NB4 (cell line): Measurements from ENCODE around the gene IL3.

Source experiments
- CTCF ChIP-seq: IDR thresholded peaks from one replicate; pipeline ENCODE4 v1.5.1; 2012; ENCODE audit warnings: low read depth, low read length
- MAX ChIP-seq: IDR thresholded peaks from 2 replicates; pipeline ENCODE4 v1.6.1; 2011; ENCODE audit warnings: low read depth, low read length
- POLR2A ChIP-seq: IDR thresholded peaks from 2 replicates; pipeline ENCODE4 v1.6.1; 2011; ENCODE audit warnings: mild to moderate bottlenecking; ENCODE audit not compliant: insufficient read length; ENCODE audit errors: extremely low read depth

GRCh38 chr5:132011622-132012343 lies 48.7 kb upstream of the IL3 start, which contains the start of gene ACSL6:
- no peak for TF ChIP-seq CTCF
- TF ChIP-seq MAX: no peak
- no peak for TF ChIP-seq POLR2A
